H1 (cell line): ENCODE results near the gene MTAP. TPM values are rescaled to one million over a fixed set of nuclear protein-coding genes. Genes with fewer than 3 reads are reported as not detected.

Experiments
- CTCF ChIA-PET: fragments of 300-600 bp; sonication (Branson Sonifier 250); formaldehyde crosslinking; loops from one replicate; lab custom pipeline; 2021; ENCODE audit not compliant: partially characterized antibody; lab: Charles Lee
- POLR2A ChIA-PET: fragments of 300-600 bp; sonication (Branson Sonifier 250); formaldehyde crosslinking; loops from one replicate; lab custom pipeline; 2021; ENCODE audit warnings: inconsistent platforms; ENCODE audit not compliant: partially characterized antibody; lab: Charles Lee
- DNase-seq, 2 experiments: peaks; one replicate each; pipeline versions ENCODE4 v3.0.0 to v3.0.0-alpha.2; 2010 to 2022; ENCODE audit warnings: low spot score in 2 of 2, low read depth in 1 of 2, mixed read lengths in 1 of 2
- FAIRE-seq: peaks from 2 replicates; lab custom pipeline; 2011; peaks lifted over from hg19 to GRCh38; lab: Jason Lieb, UNC
- H2AFZ ChIP-seq: 2 replicates; pipeline ENCODE4 v1.8.1; 2012; ENCODE audit warnings: low read length, inconsistent platforms
- H2AK5ac ChIP-seq: 2 replicates; pipeline ENCODE4 v1.6.1; 2013; ENCODE audit warnings: low read depth, low read length
- H2BK120ac ChIP-seq: replicated peaks from 2 replicates; pipeline ENCODE3; 2013; ENCODE audit warnings: low read depth, low read length, inconsistent platforms
- H2BK12ac ChIP-seq: 2 replicates; pipeline ENCODE4 v1.6.1; 2013; ENCODE audit warnings: low read depth, low read length
- H2BK15ac ChIP-seq: 2 replicates; pipeline ENCODE4 v1.6.1; 2013; ENCODE audit warnings: low read length
- H2BK20ac ChIP-seq: 2 replicates; pipeline ENCODE4 v1.6.1; 2013; ENCODE audit warnings: low read length
- H2BK5ac ChIP-seq: 2 replicates; pipeline ENCODE4 v1.6.1; 2013; ENCODE audit warnings: low read depth, low read length
- H3K14ac ChIP-seq: 2 replicates; pipeline ENCODE4 v1.6.1; 2013; ENCODE audit warnings: inconsistent platforms; ENCODE audit not compliant: insufficient read length
- H3K18ac ChIP-seq: 2 replicates; pipeline ENCODE4 v1.6.1; 2013; ENCODE audit warnings: low read length; ENCODE audit errors: extremely low read depth
- H3K23ac ChIP-seq: 2 replicates; pipeline ENCODE4 v1.6.1; 2013; ENCODE audit warnings: inconsistent platforms; ENCODE audit not compliant: insufficient read length
- H3K23me2 ChIP-seq: 2 replicates; pipeline ENCODE4 v1.6.1; 2013; ENCODE audit warnings: low read depth, low read length
- H3K27ac ChIP-seq: 2 replicates; pipeline ENCODE4 v1.6.1; 2011; ENCODE audit warnings: low read depth, low read length, inconsistent platforms
- H3K27me3 ChIP-seq, 4 experiments: replicated peaks in 1 of 4; 1 replicate in 1 of 4; 2 replicates in 3 of 4; pipeline versions ENCODE4 v1.6.1 to v1.8.1; 2011 to 2013; ENCODE audit warnings: low read length in 3 of 4, mild to moderate bottlenecking in 3 of 4, inconsistent platforms in 2 of 4, mixed read lengths in 2 of 4, moderate library complexity in 1 of 4; ENCODE audit not compliant: control insufficient read depth in 3 of 4, insufficient read depth in 3 of 4; ENCODE audit errors: extremely low read depth in 1 of 4
- H3K36me3 ChIP-seq, 4 experiments: 2 replicates each; pipeline versions ENCODE4 v1.6.1 to v1.8.1; 2011 to 2013; ENCODE audit warnings: mild to moderate bottlenecking in 4 of 4, low read length in 3 of 4, moderate library complexity in 2 of 4, control low read depth in 1 of 4, inconsistent platforms in 1 of 4; ENCODE audit not compliant: insufficient read depth in 4 of 4, control insufficient read depth in 2 of 4
- H3K4ac ChIP-seq: replicated peaks from 2 replicates; pipeline ENCODE3; 2013; ENCODE audit warnings: low read length, low read depth, mixed read lengths, inconsistent platforms; ENCODE audit not compliant: insufficient read length
- H3K4me1 ChIP-seq, 4 experiments: replicated peaks in 1 of 4; 1 replicate in 1 of 4; 2 replicates in 3 of 4; pipeline versions ENCODE4 v1.6.1 to v1.8.1; 2011 to 2013; ENCODE audit warnings: low read length in 3 of 4, inconsistent platforms in 2 of 4, mixed read lengths in 1 of 4; ENCODE audit not compliant: insufficient read depth in 4 of 4, control insufficient read depth in 3 of 4
- H3K4me2 ChIP-seq, 2 experiments: 2 replicates each; pipeline versions ENCODE4 v1.6.1 to v1.8.1; 2011 to 2013; ENCODE audit warnings: low read depth in 2 of 2, low read length in 2 of 2, control low read depth in 1 of 2, inconsistent platforms in 1 of 2, mild to moderate bottlenecking in 1 of 2; ENCODE audit not compliant: insufficient read depth in 1 of 2
- H3K4me3 ChIP-seq, 4 experiments: fragments of 200-600, 300-600 bp in 1 of 4; sonication (generic), shearing (Covaris generic), sonication (Bioruptor Twin) in 1 of 4; 2 replicates each; pipeline versions ENCODE4 v1.5.1 to v1.8.1; 2011 to 2016; ENCODE audit warnings: low read length in 4 of 4, low read depth in 3 of 4, control low read depth in 2 of 4, inconsistent platforms in 2 of 4, mild to moderate bottlenecking in 2 of 4, mixed read lengths in 1 of 4, moderate library complexity in 1 of 4; ENCODE audit not compliant: insufficient read depth in 2 of 4; ENCODE audit errors: extremely low read depth in 1 of 4
- H3K56ac ChIP-seq: replicated peaks from 2 replicates; pipeline ENCODE3; 2013; ENCODE audit warnings: low read depth, mild to moderate bottlenecking, mixed read lengths, low read length, inconsistent platforms; ENCODE audit not compliant: insufficient read length
- H3K79me1 ChIP-seq: 2 replicates; pipeline ENCODE4 v1.6.1; 2013; ENCODE audit warnings: low read depth, low read length, control low read depth
- H3K79me2 ChIP-seq, 2 experiments: 2 replicates each; pipeline versions ENCODE4 v1.6.1 to v1.8.1; 2012 to 2013; ENCODE audit warnings: low read length in 2 of 2, mild to moderate bottlenecking in 2 of 2, inconsistent platforms in 1 of 2; ENCODE audit not compliant: insufficient read depth in 2 of 2, control insufficient read depth in 1 of 2
- H3K9ac ChIP-seq, 4 experiments: replicated peaks in 1 of 4; 1 replicate in 1 of 4; 2 replicates in 3 of 4; pipeline versions ENCODE4 v1.6.1 to v1.8.1; 2011 to 2013; ENCODE audit warnings: low read depth in 3 of 4, low read length in 3 of 4, control low read depth in 2 of 4, mild to moderate bottlenecking in 2 of 4, moderate library complexity in 2 of 4, inconsistent platforms in 1 of 4; ENCODE audit errors: extremely low read depth in 1 of 4
- H3K9me3 ChIP-seq, 2 experiments: 2 replicates each; pipeline versions ENCODE4 v1.6.1 to v1.8.1; 2012 to 2013; ENCODE audit warnings: mild to moderate bottlenecking in 2 of 2, moderate library complexity in 2 of 2, control low read depth in 1 of 2, inconsistent platforms in 1 of 2, low read depth in 1 of 2, low read length in 1 of 2, mixed read lengths in 1 of 2; ENCODE audit not compliant: insufficient read depth in 2 of 2
- H4K20me1 ChIP-seq, 2 experiments: replicated peaks in 1 of 2; 2 replicates each; pipeline versions ENCODE3 to v1.8.1; 2011 to 2013; ENCODE audit warnings: inconsistent platforms in 2 of 2, low read length in 2 of 2, mild to moderate bottlenecking in 1 of 2; ENCODE audit not compliant: insufficient read depth in 2 of 2, control insufficient read depth in 1 of 2
- H4K5ac ChIP-seq: 2 replicates; pipeline ENCODE4 v1.6.1; 2013; ENCODE audit warnings: low read length, low read depth, mixed read lengths, inconsistent platforms; ENCODE audit not compliant: insufficient read length
- H4K8ac ChIP-seq: 2 replicates; pipeline ENCODE4 v1.8.0; 2013; ENCODE audit warnings: mild to moderate bottlenecking, moderate library complexity, low read length, inconsistent platforms; ENCODE audit not compliant: insufficient read depth; ENCODE audit errors: extremely low read depth
- H4K91ac ChIP-seq: replicated peaks from 2 replicates; pipeline ENCODE3; 2013; ENCODE audit warnings: low read length, mixed read lengths, inconsistent platforms; ENCODE audit not compliant: insufficient read length
- BRCA1 ChIP-seq: IDR thresholded peaks from 2 replicates; pipeline ENCODE4 v1.6.1; 2012; ENCODE audit warnings: low read depth, low read length, improper control_type of control experiment
- CREB1 ChIP-seq: IDR thresholded peaks from 2 replicates; pipeline ENCODE4 v1.6.1; 2012; ENCODE audit warnings: inconsistent platforms
- EZH2 ChIP-seq: fragments of 200-600 bp; sonication (generic); IDR thresholded peaks from 2 replicates; pipeline ENCODE4 v1.7.1; 2012; ENCODE audit warnings: low read depth, mild to moderate bottlenecking, moderate library complexity, low read length, inconsistent platforms; ENCODE audit not compliant: severe bottlenecking
- NRF1 ChIP-seq: IDR thresholded peaks from 2 replicates; pipeline ENCODE4 v1.6.1; 2011; ENCODE audit warnings: mild to moderate bottlenecking, low read depth, low read length, improper control_type of control experiment
- POU5F1 ChIP-seq: IDR thresholded peaks from 2 replicates; pipeline ENCODE4 v1.6.1; 2011; ENCODE audit warnings: low read depth, mild to moderate bottlenecking, low read length, moderate library complexity
- RAD21 ChIP-seq, 2 experiments: IDR thresholded peaks in 1 of 2; conservative IDR thresholded peaks in 1 of 2; 2 replicates each; pipeline ENCODE4 v1.6.1; 2011; ENCODE audit warnings: low read depth in 2 of 2, low read length in 2 of 2, improper control_type of control experiment in 1 of 2, inconsistent platforms in 1 of 2, mild to moderate bottlenecking in 1 of 2, moderate library complexity in 1 of 2
- RXRA ChIP-seq: IDR thresholded peaks from 2 replicates; pipeline ENCODE4 v1.6.1; 2011; ENCODE audit warnings: low read depth, mild to moderate bottlenecking, low read length, moderate library complexity; ENCODE audit not compliant: insufficient read depth
- SP2 ChIP-seq: IDR thresholded peaks from 2 replicates; pipeline ENCODE4 v1.6.1; 2012; ENCODE audit warnings: mild to moderate bottlenecking, low read length, inconsistent platforms
- TAF7 ChIP-seq: optimal IDR thresholded peaks from 2 replicates; pipeline ENCODE3; 2011; ENCODE audit warnings: low read depth, mild to moderate bottlenecking, inconsistent platforms, low read length, moderate library complexity, borderline replicate concordance
- TCF12 ChIP-seq: IDR thresholded peaks from 2 replicates; pipeline ENCODE4 v1.6.1; 2011; ENCODE audit warnings: low read depth, mild to moderate bottlenecking, low read length
- WGBS, 2 experiments: shearing (Covaris generic) in 1 of 2; methylation state at CpG; one replicate each; pipeline versions ENCODE4 v1.1.6 to v1.1.7; 2013 to 2015; ENCODE audit warnings: low lambda C conversion rate in 2 of 2, mixed read lengths in 2 of 2, inconsistent platforms in 1 of 2, low coverage in 1 of 2, missing lambda C conversion rate in 1 of 2; ENCODE audit not compliant: insufficient replicate concordance in 2 of 2, insufficient coverage in 1 of 2, insufficient read length in 1 of 2; ENCODE audit errors: extremely low coverage in 1 of 2, missing lambda C conversion rate in 1 of 2; 5-methylcytosine and 5-hydroxymethylcytosine counted together
- polyA plus RNA-seq, 7 experiments: library from polyadenylated mRNA; depleted of rRNA in 3 of 7; stranded (reverse) in 5 of 7; unstranded in 2 of 7; fragments of >200 nt in 5 of 7; fragments of 200-250 nt in 2 of 7; gene quantifications; 1 replicate in 5 of 7; 2 replicates in 1 of 7; 4 replicates in 1 of 7; pipeline versions ENCODE4 v1.2.1 to v1.2.3, GENCODE V29; 2011 to 2013; ENCODE audit warnings: missing spikeins in 2 of 7, mixed read lengths in 2 of 7
- total RNA-seq: library from RNA; stranded (reverse); fragmentation: NEBNext Ultra II Directional; extraction: Animal tissue kit (Norgen Biotek cat#: 25700); gene quantifications from 2 replicates; pipeline ENCODE4 v1.2.1, GENCODE V29; 2021
- TF ChIP-seq, protein P1 (sequence below): IDR thresholded peaks from 2 replicates; pipeline ENCODE4 v1.6.1; 2011; ENCODE audit warnings: low read depth, mild to moderate bottlenecking, low read length; ENCODE audit not compliant: insufficient read depth
- TF ChIP-seq, protein P2 (sequence below): IDR thresholded peaks from 2 replicates; pipeline ENCODE4 v1.6.1; 2012; ENCODE audit warnings: low read length, inconsistent platforms

MTAP gene
- total and polyA plus RNA-seq, 2 of the 8 experiments (the other 6 are each of a cell fraction or from before 2014, with no cell fraction given) = 16.4 to 100 TPM

DNA sequence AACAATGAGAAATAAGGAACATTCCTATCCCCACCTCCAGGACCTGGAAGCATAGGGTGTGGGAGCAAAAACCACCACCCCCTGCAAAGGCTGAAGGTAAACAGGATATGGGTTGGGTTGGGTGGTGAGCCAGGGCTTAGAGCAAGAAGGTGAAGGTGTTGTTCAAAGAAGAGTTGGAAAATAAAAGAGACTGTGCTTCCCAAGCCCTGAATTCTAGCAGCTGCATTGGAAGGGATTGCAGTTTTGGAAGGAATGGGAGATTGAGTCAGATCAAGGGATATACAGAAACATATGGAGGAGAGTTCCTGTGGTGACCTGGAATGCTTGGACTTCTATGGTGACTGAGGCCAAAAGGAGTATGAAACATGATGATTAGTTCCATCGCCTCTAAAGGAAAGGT, 24.7 kb upstream of the MTAP start:
- Histone ChIP-seq H4K91ac (no peak overlapping the region), H3K79me2 (no peaks in the 10 kb centered on the region), H3K27ac (no peak overlapping the region), H3K14ac (no peak overlapping the region), H3K4me2 (no peak overlapping the region), H2BK15ac (no peak overlapping the region), H3K9ac (no peak overlapping the region), H3K36me3 (no peaks in the 10 kb centered on the region), H4K8ac (no peak overlapping the region), H4K5ac (no peak overlapping the region), H3K18ac (no peak overlapping the region), H2BK12ac (no peak overlapping the region), H3K27me3 (no peaks in the 10 kb centered on the region; a peak in 1 of 7 replicates), H4K20me1 (no peaks in the 10 kb centered on the region), H2BK5ac (no peak overlapping the region), H3K4me1 (0 out of 7 replicates have a peak, but pooled peaks cover 0 to 2% (median 0%) of the 10 kb centered on the region in 4 experiments), H3K56ac (no peak overlapping the region), H3K4me3 (no peak overlapping the region), H3K23me2 (no peaks in the 10 kb centered on the region; the same call in 1 of the 2 replicates), H2AFZ (no peak overlapping the region), H2BK120ac (no peak overlapping the region), H2BK20ac (no peak overlapping the region), H3K4ac (no peak overlapping the region), H3K79me1 (no peaks in the 10 kb centered on the region), H3K23ac (no peak overlapping the region), H3K9me3 (no peaks in the 10 kb centered on the region), H2AK5ac (no peak overlapping the region)
- WGBS, 2 experiments = 67% methylated on average over 1 of the region's 1 CpG; no CpG with 5 or more reads in 1 of the 2 experiments
- ChIA-PET CTCF (interaction anchor here (0.6 to 1.3 kb wide), 3 partner anchors 10 to 541 kb away, joined by 3 to 4 read pairs (median 4); no protein-coding TSS in a partner anchor), POLR2A (no interaction called here)
- DNase-seq (no peak), FAIRE-seq (no peak)
- TF ChIP-seq CREB1 (no peak), RXRA (no peak), TCF12 (no peak), BRCA1 (no peak), POU5F1 (no peak), RAD21 (IDR thresholded peaks at IDR 0.05 in 1 of 2, conservative IDR thresholded peaks at IDR 0.05 in 1 of 2; ENCODE audit: low read depth in 2 of 2, low read length in 2 of 2) (no peak), TAF7 (no peak), SP2 (no peak), EZH2 (no peak), NRF1 (no peak)
- TF ChIP-seq, protein P1, sequence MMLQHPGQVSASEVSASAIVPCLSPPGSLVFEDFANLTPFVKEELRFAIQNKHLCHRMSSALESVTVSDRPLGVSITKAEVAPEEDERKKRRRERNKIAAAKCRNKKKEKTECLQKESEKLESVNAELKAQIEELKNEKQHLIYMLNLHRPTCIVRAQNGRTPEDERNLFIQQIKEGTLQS = no peak
- TF ChIP-seq, protein P2, sequence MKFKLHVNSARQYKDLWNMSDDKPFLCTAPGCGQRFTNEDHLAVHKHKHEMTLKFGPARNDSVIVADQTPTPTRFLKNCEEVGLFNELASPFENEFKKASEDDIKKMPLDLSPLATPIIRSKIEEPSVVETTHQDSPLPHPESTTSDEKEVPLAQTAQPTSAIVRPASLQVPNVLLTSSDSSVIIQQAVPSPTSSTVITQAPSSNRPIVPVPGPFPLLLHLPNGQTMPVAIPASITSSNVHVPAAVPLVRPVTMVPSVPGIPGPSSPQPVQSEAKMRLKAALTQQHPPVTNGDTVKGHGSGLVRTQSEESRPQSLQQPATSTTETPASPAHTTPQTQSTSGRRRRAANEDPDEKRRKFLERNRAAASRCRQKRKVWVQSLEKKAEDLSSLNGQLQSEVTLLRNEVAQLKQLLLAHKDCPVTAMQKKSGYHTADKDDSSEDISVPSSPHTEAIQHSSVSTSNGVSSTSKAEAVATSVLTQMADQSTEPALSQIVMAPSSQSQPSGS = no peak
